RCC 7860 (cell line): ENCODE measurements around the gene DDX6.
"Not testable (repeated sequence)": the region's sequence is repeated elsewhere in the genome, so short reads cannot be mapped to it uniquely, and the experiment has no call there.

Experiments
- DNase-seq: peaks from one replicate; pipeline ENCODE4 v3.0.0-alpha.2; 2015; ENCODE audit warnings: low spot score
- FAIRE-seq: peaks from 2 replicates; lab custom pipeline; 2012; peaks lifted over from hg19 to GRCh38; lab: Jason Lieb, UNC

DDX6 gene

GRCh38 chr11:118791961-118792569 lies 1.1 kb upstream of the DDX6 start:
- no peak for DNase-seq
- no peak for FAIRE-seq

GRCh38 chr11:118790357-118791110 lies 430 bp downstream of the DDX6 start:
- no peak for FAIRE-seq
- DNase-seq = no peak

- no peak for FAIRE-seq
- no peak for DNase-seq
Observed at GRCh38 chr11:118789501-118790356, 1.2 kb downstream of the DDX6 start.

GRCh38 chr11:118786657-118787056 lies 4.3 kb downstream of the DDX6 start:
- FAIRE-seq (no peak), DNase-seq (no peak)

GRCh38 chr11:118785362-118785761 lies 5.6 kb downstream of the DDX6 start:
- DNase-seq = no peak
- FAIRE-seq = no peak

- DNase-seq (no peak), FAIRE-seq (no peak)
Observed at GRCh38 chr11:118783724-118784495, 7.1 kb downstream of the DDX6 start.

- FAIRE-seq, DNase-seq: not testable (repeated sequence)
Observed at GRCh38 chr11:118783324-118783723, 7.6 kb downstream of the DDX6 start.

GRCh38 chr11:118778898-118779297 lies 12.1 kb downstream of the DDX6 start:
- DNase-seq (no peak), FAIRE-seq (no peak)

GRCh38 chr11:118774032-118774431 lies 16.9 kb downstream of the DDX6 start:
- FAIRE-seq = no peak
- DNase-seq = no peak

- no peak for DNase-seq
- no peak for FAIRE-seq
Observed at GRCh38 chr11:118771547-118772288, 19.2 kb downstream of the DDX6 start.

GRCh38 chr11:118768690-118769089 lies 22.3 kb downstream of the DDX6 start:
- FAIRE-seq (no peak), DNase-seq (no peak)

- DNase-seq (no peak), FAIRE-seq (no peak)
Observed at GRCh38 chr11:118766035-118766434, 24.9 kb downstream of the DDX6 start.

- FAIRE-seq, DNase-seq: not testable (repeated sequence)
Observed at GRCh38 chr11:118765095-118765691, 25.8 kb downstream of the DDX6 start.

- FAIRE-seq (no peak), DNase-seq (no peak)
Observed at GRCh38 chr11:118763041-118763440, 27.9 kb downstream of the DDX6 start.

- not testable (repeated sequence) for DNase-seq, FAIRE-seq
Observed at GRCh38 chr11:118761981-118762380, 29.0 kb downstream of the DDX6 start.

GRCh38 chr11:118757876-118758399 lies 33.0 kb downstream of the DDX6 start:
- FAIRE-seq = no peak
- no peak for DNase-seq

GRCh38 chr11:118752654-118753053 lies 38.3 kb downstream of the DDX6 start:
- DNase-seq = no peak
- FAIRE-seq = no peak

GRCh38 chr11:118749429-118749828 lies 41.5 kb downstream of the DDX6 start:
- DNase-seq = no peak
- no peak for FAIRE-seq

GRCh38 chr11:118748056-118748455 lies 42.9 kb downstream of the DDX6 start:
- no peak for FAIRE-seq
- DNase-seq = no peak
